Measurements from ENCODE around the gene ATP10D.

ATP10D gene

GRCh38 chr4:47615385-47615784 is 130.3 kb downstream of the ATP10D start:
- no peak for TF ChIP-seq CTCF (IDR thresholded peaks at IDR 0.05)
- Histone ChIP-seq H3K4me1 (no peaks in the 10 kb centered on the region), H3K4me3 (no peak overlapping the region), H3K27ac (no peak overlapping the region), H3K27me3 (no peaks in the 10 kb centered on the region), H3K36me3 (peaks cover 0 to 4% (median 0%) of the 10 kb centered on the region in 3 donors), H3K9me3 (no peaks in the 10 kb centered on the region)
- no peak for DNase-seq
- intact Hi-C loops (cut with DNase I; ENCODE audit: low total_unique reads): no loop called here

- Histone ChIP-seq H3K4me1 (no peaks in the 10 kb centered on the region), H3K9me3 (no peaks in the 10 kb centered on the region), H3K36me3 (peaks cover 0 to 4% (median 0%) of the 10 kb centered on the region in 3 donors), H3K4me3 (no peak overlapping the region), H3K27me3 (no peaks in the 10 kb centered on the region), H3K27ac (no peak overlapping the region)
- DNase-seq: no peak
- TF ChIP-seq CTCF (IDR thresholded peaks at IDR 0.05): no peak
- intact Hi-C loops (cut with DNase I; ENCODE audit: low total_unique reads): no loop called here
These were observed 132.5 kb downstream of the ATP10D start for GRCh38 chr4:47617607-47618006.

GRCh38 chr4:47619691-47620090 is 134.6 kb downstream of the ATP10D start:
- no peak for DNase-seq
- Histone ChIP-seq H3K27ac (no peak overlapping the region), H3K36me3 (no peaks in the 10 kb centered on the region), H3K9me3 (no peaks in the 10 kb centered on the region), H3K4me3 (no peak overlapping the region), H3K4me1 (no peaks in the 10 kb centered on the region), H3K27me3 (no peaks in the 10 kb centered on the region)
- intact Hi-C loops (cut with DNase I; ENCODE audit: low total_unique reads): no loop called here
- no peak for TF ChIP-seq CTCF (IDR thresholded peaks at IDR 0.05)

GRCh38 chr4:47621181-47621580 is 136.1 kb downstream of the ATP10D start:
- no peak overlapping the region for H3K4me3 ChIP-seq
- no peaks in the 10 kb centered on the region for H3K27me3 ChIP-seq
- no peaks in the 10 kb centered on the region for H3K4me1 ChIP-seq
- H3K27ac ChIP-seq: no peak overlapping the region
- no peaks in the 10 kb centered on the region for H3K9me3 ChIP-seq
- TF ChIP-seq CTCF (IDR thresholded peaks at IDR 0.05): no peak
- DNase-seq: no peak
- H3K36me3 ChIP-seq: no peaks in the 10 kb centered on the region
- intact Hi-C loops (cut with DNase I; ENCODE audit: low total_unique reads): no loop called here

GRCh38 chr4:47624031-47624441 is 139.0 kb downstream of the ATP10D start:
- H3K36me3 ChIP-seq: no peaks in the 10 kb centered on the region
- no peaks in the 10 kb centered on the region for H3K27me3 ChIP-seq
- H3K4me3 ChIP-seq: no peak overlapping the region
- no peaks in the 10 kb centered on the region for H3K4me1 ChIP-seq
- no peaks in the 10 kb centered on the region for H3K9me3 ChIP-seq
- no peak for TF ChIP-seq CTCF (IDR thresholded peaks at IDR 0.05)
- no peak for DNase-seq
- intact Hi-C loops (cut with DNase I; ENCODE audit: low total_unique reads): no loop called here
- no peak overlapping the region for H3K27ac ChIP-seq

- H3K27ac ChIP-seq: no peak overlapping the region
These were observed 146.1 kb downstream of the ATP10D start for GRCh38 chr4:47631161-47631560.

More at GRCh38 chr4:47631161-47631560, 146.1 kb downstream of the ATP10D start:
- DNase-seq: no peak
- no peaks in the 10 kb centered on the region for H3K9me3 ChIP-seq
- H3K36me3 ChIP-seq: peaks cover 0 to 6% (median 0%) of the 10 kb centered on the region in 3 donors
- no peak overlapping the region for H3K4me3 ChIP-seq
- intact Hi-C loops (cut with DNase I; ENCODE audit: low total_unique reads): no loop called here
- H3K27me3 ChIP-seq: no peaks in the 10 kb centered on the region
- H3K4me1 ChIP-seq: no peaks in the 10 kb centered on the region
- TF ChIP-seq CTCF (IDR thresholded peaks at IDR 0.05): no peak
